ENCODE measurements around the gene PRPF19. TPM values are rescaled to one million over a fixed set of nuclear protein-coding genes. Genes with fewer than 3 reads are reported as not detected.
A peak's percentile ranks its signal among the peaks of the same experiment; 100 is the strongest.

Gene PRPF19
- total RNA-seq, 1 donor from 2014 or later: 74.4 TPM

GRCh38 chr11:60947700-60948099 is 41.3 kb upstream of the PRPF19 start:
- DNase-seq: no peak
- no peaks in the 10 kb centered on the region for H3K36me3 Mint-ChIP-seq (ENCODE audit: unreplicated experiment)
- no peak for TF ChIP-seq CTCF (IDR thresholded peaks at IDR 0.05; ENCODE audit: partially characterized antibody, unreplicated experiment)
- H3K9me3 Mint-ChIP-seq (ENCODE audit: unreplicated experiment): peaks cover 17% of the 10 kb centered on the region
- H3K27ac Mint-ChIP-seq (ENCODE audit: unreplicated experiment): peak overlapping the region; percentile 76
- H3K4me3 Mint-ChIP-seq (ENCODE audit: unreplicated experiment): peak overlapping the region; percentile 11
- peaks cover 32% of the 10 kb centered on the region for H3K4me1 Mint-ChIP-seq (ENCODE audit: low read depth, unreplicated experiment)
- peaks cover 10% of the 10 kb centered on the region for H3K27me3 Mint-ChIP-seq (ENCODE audit: unreplicated experiment)

GRCh38 chr11:60946601-60947264 is 40.3 kb upstream of the PRPF19 start:
- TF ChIP-seq CTCF (IDR thresholded peaks at IDR 0.05; ENCODE audit: partially characterized antibody, unreplicated experiment): no peak
- Mint-ChIP-seq H3K9me3 (ENCODE audit: unreplicated experiment) (peaks cover 17% of the 10 kb centered on the region), H3K27me3 (ENCODE audit: unreplicated experiment) (peaks cover 10% of the 10 kb centered on the region), H3K4me3 (ENCODE audit: unreplicated experiment) (peak overlapping the region; percentile 25), H3K27ac (ENCODE audit: unreplicated experiment) (no peak overlapping the region), H3K4me1 (ENCODE audit: low read depth, unreplicated experiment) (peaks cover 41% of the 10 kb centered on the region), H3K36me3 (ENCODE audit: unreplicated experiment) (no peaks in the 10 kb centered on the region)
- DNase-seq: no peak

GRCh38 chr11:60945295-60945667 is 38.9 kb upstream of the PRPF19 start:
- no peaks in the 10 kb centered on the region for H3K36me3 Mint-ChIP-seq (ENCODE audit: unreplicated experiment)
- peaks cover 47% of the 10 kb centered on the region for H3K4me1 Mint-ChIP-seq (ENCODE audit: low read depth, unreplicated experiment)

GRCh38 chr11:60944490-60945294 is 38.3 kb upstream of the PRPF19 start:
- no peak for DNase-seq
- Mint-ChIP-seq H3K4me3 (ENCODE audit: unreplicated experiment) (no peak overlapping the region), H3K27ac (ENCODE audit: unreplicated experiment) (no peak overlapping the region), H3K4me1 (ENCODE audit: low read depth, unreplicated experiment) (peaks cover 47% of the 10 kb centered on the region), H3K36me3 (ENCODE audit: unreplicated experiment) (no peaks in the 10 kb centered on the region), H3K9me3 (ENCODE audit: unreplicated experiment) (peaks cover 19% of the 10 kb centered on the region), H3K27me3 (ENCODE audit: unreplicated experiment) (peaks cover 18% of the 10 kb centered on the region)
- peak; percentile 34 for TF ChIP-seq CTCF (IDR thresholded peaks at IDR 0.05; ENCODE audit: partially characterized antibody, unreplicated experiment)

More at GRCh38 chr11:60945295-60945667, 38.9 kb upstream of the PRPF19 start:
- no peak overlapping the region for H3K27ac Mint-ChIP-seq (ENCODE audit: unreplicated experiment)
- peaks cover 17% of the 10 kb centered on the region for H3K27me3 Mint-ChIP-seq (ENCODE audit: unreplicated experiment)
- H3K9me3 Mint-ChIP-seq (ENCODE audit: unreplicated experiment): peaks cover 19% of the 10 kb centered on the region
- DNase-seq: no peak
- no peak overlapping the region for H3K4me3 Mint-ChIP-seq (ENCODE audit: unreplicated experiment)
- no peak for TF ChIP-seq CTCF (IDR thresholded peaks at IDR 0.05; ENCODE audit: partially characterized antibody, unreplicated experiment)

All from glutamatergic neuron (in vitro differentiated cells).